H9 (cell line): ENCODE data around the gene DERA. TPM values are rescaled to one million over a fixed set of nuclear protein-coding genes. Genes with fewer than 3 reads are reported as not detected.

Experiments
- DNase-seq: peaks from one replicate; pipeline ENCODE4 v3.0.0-alpha.2; 2017
- H2AFZ ChIP-seq: one replicate; pipeline ENCODE4 v1.6.1; 2013; ENCODE audit warnings: mild to moderate bottlenecking, low read length, control low read depth, moderate library complexity
- H2AK5ac ChIP-seq: 2 replicates; pipeline ENCODE4 v1.6.1; 2013; ENCODE audit warnings: low read length, control low read depth, mixed read lengths; ENCODE audit not compliant: insufficient read length
- H2BK120ac ChIP-seq: one replicate; pipeline ENCODE4 v1.6.1; 2013; ENCODE audit warnings: low read depth, mild to moderate bottlenecking, low read length, control low read depth, inconsistent platforms; ENCODE audit not compliant: poor library complexity, severe bottlenecking
- H2BK12ac ChIP-seq: 2 replicates; pipeline ENCODE4 v1.6.1; 2013; ENCODE audit warnings: low read length, control low read depth, mixed read lengths, low read depth; ENCODE audit not compliant: insufficient read length
- H2BK15ac ChIP-seq: 2 replicates; pipeline ENCODE4 v1.6.1; 2013; ENCODE audit warnings: low read depth, low read length, control low read depth
- H2BK20ac ChIP-seq: one replicate; pipeline ENCODE4 v1.6.1; 2013; ENCODE audit warnings: low read depth, mild to moderate bottlenecking, low read length, control low read depth, inconsistent platforms; ENCODE audit not compliant: poor library complexity, severe bottlenecking
- H2BK5ac ChIP-seq: 2 replicates; pipeline ENCODE4 v1.6.1; 2013; ENCODE audit warnings: low read length, control low read depth, mixed read lengths; ENCODE audit not compliant: insufficient read length
- H3K14ac ChIP-seq: 2 replicates; pipeline ENCODE4 v1.6.1; 2013; ENCODE audit warnings: low read length, control low read depth; ENCODE audit not compliant: insufficient read depth
- H3K18ac ChIP-seq: 2 replicates; pipeline ENCODE4 v1.6.1; 2013; ENCODE audit warnings: low read depth, mild to moderate bottlenecking, mixed read lengths, low read length, control low read depth; ENCODE audit not compliant: insufficient read length
- H3K23ac ChIP-seq: 2 replicates; pipeline ENCODE4 v1.6.1; 2013; ENCODE audit warnings: low read length, control low read depth, mixed read lengths, low read depth; ENCODE audit not compliant: insufficient read length
- H3K23me2 ChIP-seq: 2 replicates; pipeline ENCODE4 v1.6.1; 2013; ENCODE audit warnings: low read depth, mild to moderate bottlenecking, mixed read lengths, low read length, control low read depth; ENCODE audit not compliant: insufficient read length, poor library complexity, severe bottlenecking
- H3K27ac ChIP-seq: 2 replicates; pipeline ENCODE4 v1.5.1; 2013; ENCODE audit warnings: low read length, control low read depth, mixed read lengths, low read depth; ENCODE audit not compliant: insufficient read length
- H3K27me3 ChIP-seq: 2 replicates; pipeline ENCODE4 v1.6.1; 2013; ENCODE audit warnings: low read length, control low read depth, inconsistent platforms; ENCODE audit not compliant: insufficient read depth
- H3K4ac ChIP-seq: 2 replicates; pipeline ENCODE4 v1.6.1; 2013; ENCODE audit warnings: low read depth, mild to moderate bottlenecking, control low read depth, inconsistent platforms, low read length, moderate library complexity
- H3K4me1 ChIP-seq: 2 replicates; pipeline ENCODE4 v1.6.1; 2013; ENCODE audit warnings: low read length, control low read depth, inconsistent platforms; ENCODE audit not compliant: insufficient read depth
- H3K4me2 ChIP-seq: 2 replicates; pipeline ENCODE4 v1.6.1; 2013; ENCODE audit warnings: low read length, control low read depth, mixed read lengths; ENCODE audit not compliant: insufficient read length, insufficient read depth
- H3K56ac ChIP-seq: 2 replicates; pipeline ENCODE4 v1.6.1; 2013; ENCODE audit warnings: low read depth, mild to moderate bottlenecking, mixed read lengths, low read length, control low read depth; ENCODE audit not compliant: insufficient read length
- H3K79me1 ChIP-seq: 2 replicates; pipeline ENCODE4 v1.6.1; 2013; ENCODE audit warnings: low read depth, mild to moderate bottlenecking, moderate library complexity, low read length, control low read depth, inconsistent platforms; ENCODE audit not compliant: insufficient read depth, poor library complexity, severe bottlenecking
- H3K79me2 ChIP-seq: 2 replicates; pipeline ENCODE4 v1.6.1; 2013; ENCODE audit warnings: low read length, control low read depth, inconsistent platforms; ENCODE audit not compliant: insufficient read depth
- H3K9ac ChIP-seq: 2 replicates; pipeline ENCODE4 v1.6.1; 2013; ENCODE audit warnings: low read length, control low read depth, mixed read lengths; ENCODE audit not compliant: insufficient read length; ENCODE audit errors: extremely low read depth
- H3K9me3 ChIP-seq: one replicate; pipeline ENCODE4 v1.6.1; 2013; ENCODE audit warnings: low read depth, low read length, inconsistent platforms; ENCODE audit not compliant: control insufficient read depth
- H3T11ph ChIP-seq: one replicate; pipeline ENCODE4 v1.6.1; 2013; ENCODE audit warnings: mild to moderate bottlenecking, low read length, control low read depth, inconsistent platforms
- H4K20me1 ChIP-seq: one replicate; pipeline ENCODE4 v1.6.1; 2013; ENCODE audit not compliant: control insufficient read depth, insufficient read length, insufficient read depth
- H4K5ac ChIP-seq: 2 replicates; pipeline ENCODE4 v1.6.1; 2013; ENCODE audit warnings: low read depth, mild to moderate bottlenecking, mixed read lengths, low read length, control low read depth; ENCODE audit not compliant: insufficient read length
- H4K8ac ChIP-seq: replicated peaks from 2 replicates; pipeline ENCODE4 v1.6.1; 2013; ENCODE audit warnings: low read length, control low read depth, mixed read lengths, low read depth; ENCODE audit not compliant: insufficient read length
- H4K91ac ChIP-seq: 2 replicates; pipeline ENCODE4 v1.6.1; 2013; ENCODE audit warnings: low read depth, mild to moderate bottlenecking, moderate library complexity, mixed read lengths, low read length, control low read depth; ENCODE audit not compliant: insufficient read length
- H3K27ac Mint-ChIP-seq, 3 experiments: 2 replicates in 2 of 3; 3 replicates in 1 of 3; pipeline ENCODE4 v1.8.0; 2020 to 2021; ENCODE audit warnings: mixed read lengths in 3 of 3, mild to moderate bottlenecking in 1 of 3, moderate library complexity in 1 of 3
- H3K27me3 Mint-ChIP-seq: 2 replicates; pipeline ENCODE4 v1.8.0; 2021; ENCODE audit warnings: low read depth, mild to moderate bottlenecking, moderate library complexity, mixed read lengths
- H3K36me3 Mint-ChIP-seq, 3 experiments: 2 replicates in 2 of 3; 3 replicates in 1 of 3; pipeline ENCODE4 v1.8.0; 2020 to 2021; ENCODE audit warnings: low read depth in 3 of 3, mixed read lengths in 3 of 3; ENCODE audit not compliant: insufficient read depth in 1 of 3
- H3K4me1 Mint-ChIP-seq, 2 experiments: 2 replicates each; pipeline ENCODE4 v1.8.0; 2020; ENCODE audit warnings: mixed read lengths in 2 of 2
- H3K4me3 Mint-ChIP-seq, 2 experiments: 2 replicates in 1 of 2; 3 replicates in 1 of 2; pipeline ENCODE4 v1.8.0; 2020 to 2021; ENCODE audit warnings: mild to moderate bottlenecking in 2 of 2, mixed read lengths in 2 of 2, moderate library complexity in 1 of 2
- H3K9me3 Mint-ChIP-seq, 2 experiments: 2 replicates in 1 of 2; 3 replicates in 1 of 2; pipeline ENCODE4 v1.8.0; 2020; ENCODE audit warnings: mild to moderate bottlenecking in 2 of 2, mixed read lengths in 2 of 2, moderate library complexity in 1 of 2
- WGBS: extraction: QIAGEN DNeasy Blood & Tissue Kit; methylation state at CpG from one replicate; pipeline ENCODE4 v1.1.7; 2013; ENCODE audit warnings: missing lambda C conversion rate, low lambda C conversion rate, mixed read lengths; ENCODE audit not compliant: insufficient read length; ENCODE audit errors: extremely low coverage; 5-methylcytosine and 5-hydroxymethylcytosine counted together
- total RNA-seq: library from RNA; stranded (reverse); gene quantifications from 2 replicates; pipeline ENCODE4 v1.2.1, GENCODE V29; 2021
- TF ChIP-seq, protein P1 (sequence below): fragments of 200-600 bp; sonication (generic); conservative IDR thresholded peaks from 3 replicates; pipeline ENCODE4 v1.8.0; 2021; ENCODE audit warnings: antibody characterized with exemption, mild to moderate bottlenecking

DERA gene
- total RNA-seq, 1 experiment from 2014 or later: 20.9 TPM

DNA sequence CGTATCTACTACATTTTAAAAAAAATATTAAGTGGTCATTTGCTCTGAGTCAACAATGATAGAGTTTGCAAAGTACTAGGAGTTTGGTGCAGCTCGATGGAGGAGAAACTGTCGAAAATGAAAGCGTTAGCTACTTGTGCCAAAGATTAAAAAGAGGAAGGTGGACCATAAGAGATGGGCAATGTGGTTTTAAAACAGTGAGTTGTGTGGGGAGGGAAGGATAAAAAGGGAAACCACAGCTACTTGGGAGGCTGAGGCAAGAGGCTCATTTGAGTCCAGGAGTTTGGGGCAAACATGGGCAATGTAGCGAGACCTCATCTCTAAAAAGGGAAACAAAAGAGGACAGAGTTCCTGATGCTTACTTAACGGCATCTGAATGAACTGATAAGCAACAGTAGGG is 47.1 kb upstream of the DERA start:
- no peak overlapping the region for H3K18ac ChIP-seq
- peak overlapping the region; percentile 45 for H2BK20ac ChIP-seq
- no peaks in the 10 kb centered on the region for H3K27me3 Mint-ChIP-seq
- no peak overlapping the region for H2AK5ac ChIP-seq
- DNase-seq: no peak
- no peaks in the 10 kb centered on the region for H3K9me3 ChIP-seq
- H4K8ac ChIP-seq: no peak overlapping the region
- H3K79me2 ChIP-seq: no peaks in the 10 kb centered on the region
- peak overlapping the region; percentile 48 for H2AFZ ChIP-seq
- H3K4me3 Mint-ChIP-seq: no peak overlapping the region
- no peak overlapping the region for H3K23ac ChIP-seq
- no peaks in the 10 kb centered on the region for H3K79me1 ChIP-seq
- peaks cover 18 to 22% of the 10 kb centered on the region in 2 experiments for H3K4me1 Mint-ChIP-seq
- no peak overlapping the region for H3K4ac ChIP-seq
- H3K4me1 ChIP-seq: peaks cover 2% of the 10 kb centered on the region; the same call in 1 of the 2 replicates
- no peak overlapping the region for H3K4me2 ChIP-seq
- TF ChIP-seq, protein P1, sequence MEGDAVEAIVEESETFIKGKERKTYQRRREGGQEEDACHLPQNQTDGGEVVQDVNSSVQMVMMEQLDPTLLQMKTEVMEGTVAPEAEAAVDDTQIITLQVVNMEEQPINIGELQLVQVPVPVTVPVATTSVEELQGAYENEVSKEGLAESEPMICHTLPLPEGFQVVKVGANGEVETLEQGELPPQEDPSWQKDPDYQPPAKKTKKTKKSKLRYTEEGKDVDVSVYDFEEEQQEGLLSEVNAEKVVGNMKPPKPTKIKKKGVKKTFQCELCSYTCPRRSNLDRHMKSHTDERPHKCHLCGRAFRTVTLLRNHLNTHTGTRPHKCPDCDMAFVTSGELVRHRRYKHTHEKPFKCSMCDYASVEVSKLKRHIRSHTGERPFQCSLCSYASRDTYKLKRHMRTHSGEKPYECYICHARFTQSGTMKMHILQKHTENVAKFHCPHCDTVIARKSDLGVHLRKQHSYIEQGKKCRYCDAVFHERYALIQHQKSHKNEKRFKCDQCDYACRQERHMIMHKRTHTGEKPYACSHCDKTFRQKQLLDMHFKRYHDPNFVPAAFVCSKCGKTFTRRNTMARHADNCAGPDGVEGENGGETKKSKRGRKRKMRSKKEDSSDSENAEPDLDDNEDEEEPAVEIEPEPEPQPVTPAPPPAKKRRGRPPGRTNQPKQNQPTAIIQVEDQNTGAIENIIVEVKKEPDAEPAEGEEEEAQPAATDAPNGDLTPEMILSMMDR: no peak
- H4K5ac ChIP-seq: no peak overlapping the region
- H3T11ph ChIP-seq: no peak overlapping the region
- H2BK15ac ChIP-seq: no peak overlapping the region
- H2BK12ac ChIP-seq: no peak overlapping the region
- no peak overlapping the region for H3K27ac ChIP-seq
- H3K9me3 Mint-ChIP-seq: no peaks in the 10 kb centered on the region
- no peak overlapping the region for H2BK5ac ChIP-seq
- no peak overlapping the region for H3K9ac ChIP-seq
- H3K27ac Mint-ChIP-seq: peak overlapping the region in 1 of 3 experiments; percentile 7; a peak in 1 of 7 replicates
- no CpG with 5 or more reads among the region's 6 CpGs for WGBS
- no peaks in the 10 kb centered on the region for H3K36me3 Mint-ChIP-seq
- H4K91ac ChIP-seq: no peak overlapping the region
- H3K27me3 ChIP-seq: no peaks in the 10 kb centered on the region
- no peak overlapping the region for H3K56ac ChIP-seq
- no peaks in the 10 kb centered on the region for H4K20me1 ChIP-seq
- H3K23me2 ChIP-seq: no peaks in the 10 kb centered on the region
- H3K14ac ChIP-seq: no peak overlapping the region; the same call in 1 of the 2 replicates
- H2BK120ac ChIP-seq: no peak overlapping the region
